Astrocyte of the cerebellum (primary cell): ENCODE data around the gene TENT4A.

Source experiments
- DNase-seq: peaks from one replicate; pipeline ENCODE4 v3.0.0-alpha.2; 2011; ENCODE audit warnings: low read depth
- H3K4me3 ChIP-seq: 2 replicates; pipeline ENCODE4 v1.5.1; 2011; ENCODE audit warnings: mild to moderate bottlenecking, low read depth, low read length, moderate library complexity
- in situ Hi-C: cut with HindIII; loops from 2 replicates; pipeline ENCODE4 v1.10.0; 2017; ENCODE audit warnings: low sequenced_read_pairs
- TF ChIP-seq, protein P1 (sequence below): IDR thresholded peaks from 2 replicates; pipeline ENCODE4 v1.5.1; 2012; ENCODE audit warnings: low read length, low read depth, moderate library complexity, mild to moderate bottlenecking; ENCODE audit errors: missing control alignments

TENT4A gene

DNA sequence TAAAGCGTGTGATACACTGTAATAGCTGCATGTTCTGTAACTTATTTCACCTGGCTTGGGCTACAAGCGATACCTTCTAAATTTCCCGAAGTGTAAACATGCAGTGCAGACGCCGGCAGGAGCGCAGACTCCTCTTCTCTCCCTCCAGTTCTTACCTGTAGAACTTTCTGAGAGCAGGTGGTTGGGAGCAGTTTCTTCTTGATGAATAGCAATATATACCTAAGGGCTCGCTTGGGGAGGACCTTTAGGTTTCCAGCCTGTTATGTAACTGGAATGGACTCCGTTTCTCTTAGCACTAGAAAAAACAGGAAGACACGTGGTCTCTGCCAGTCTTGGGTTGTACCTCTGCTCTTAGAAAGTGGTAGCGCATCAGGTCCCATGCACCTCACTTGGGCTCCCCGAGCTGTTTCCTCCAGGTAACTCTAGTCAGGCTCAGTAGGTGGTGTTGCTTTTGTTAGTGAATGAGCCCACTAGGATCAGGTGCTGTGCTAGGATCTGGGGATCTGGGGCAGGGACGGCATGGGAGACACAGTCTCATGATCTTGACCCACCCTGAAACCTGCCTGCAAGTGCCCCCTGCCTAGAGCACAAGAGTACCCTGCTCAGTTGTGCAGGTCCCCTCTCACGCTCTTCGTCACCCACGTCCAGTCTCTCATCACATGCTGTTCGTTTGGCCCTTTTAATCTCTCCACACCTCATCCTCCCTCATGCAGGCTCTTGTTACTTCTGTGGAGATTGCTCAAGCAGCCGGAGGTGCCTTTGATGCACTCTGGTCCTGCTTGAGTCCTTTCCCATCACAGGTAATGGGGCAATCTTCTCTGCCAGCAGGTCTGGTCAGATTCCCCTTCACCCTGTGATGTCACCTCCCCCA, 2.8 kb downstream of the TENT4A start:
- DNase-seq = no peak
- H3K4me3 ChIP-seq = peak overlapping the region; percentile 65
- TF ChIP-seq, protein P1, sequence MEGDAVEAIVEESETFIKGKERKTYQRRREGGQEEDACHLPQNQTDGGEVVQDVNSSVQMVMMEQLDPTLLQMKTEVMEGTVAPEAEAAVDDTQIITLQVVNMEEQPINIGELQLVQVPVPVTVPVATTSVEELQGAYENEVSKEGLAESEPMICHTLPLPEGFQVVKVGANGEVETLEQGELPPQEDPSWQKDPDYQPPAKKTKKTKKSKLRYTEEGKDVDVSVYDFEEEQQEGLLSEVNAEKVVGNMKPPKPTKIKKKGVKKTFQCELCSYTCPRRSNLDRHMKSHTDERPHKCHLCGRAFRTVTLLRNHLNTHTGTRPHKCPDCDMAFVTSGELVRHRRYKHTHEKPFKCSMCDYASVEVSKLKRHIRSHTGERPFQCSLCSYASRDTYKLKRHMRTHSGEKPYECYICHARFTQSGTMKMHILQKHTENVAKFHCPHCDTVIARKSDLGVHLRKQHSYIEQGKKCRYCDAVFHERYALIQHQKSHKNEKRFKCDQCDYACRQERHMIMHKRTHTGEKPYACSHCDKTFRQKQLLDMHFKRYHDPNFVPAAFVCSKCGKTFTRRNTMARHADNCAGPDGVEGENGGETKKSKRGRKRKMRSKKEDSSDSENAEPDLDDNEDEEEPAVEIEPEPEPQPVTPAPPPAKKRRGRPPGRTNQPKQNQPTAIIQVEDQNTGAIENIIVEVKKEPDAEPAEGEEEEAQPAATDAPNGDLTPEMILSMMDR = no peak
- in situ Hi-C loops = no loop called here

DNA sequence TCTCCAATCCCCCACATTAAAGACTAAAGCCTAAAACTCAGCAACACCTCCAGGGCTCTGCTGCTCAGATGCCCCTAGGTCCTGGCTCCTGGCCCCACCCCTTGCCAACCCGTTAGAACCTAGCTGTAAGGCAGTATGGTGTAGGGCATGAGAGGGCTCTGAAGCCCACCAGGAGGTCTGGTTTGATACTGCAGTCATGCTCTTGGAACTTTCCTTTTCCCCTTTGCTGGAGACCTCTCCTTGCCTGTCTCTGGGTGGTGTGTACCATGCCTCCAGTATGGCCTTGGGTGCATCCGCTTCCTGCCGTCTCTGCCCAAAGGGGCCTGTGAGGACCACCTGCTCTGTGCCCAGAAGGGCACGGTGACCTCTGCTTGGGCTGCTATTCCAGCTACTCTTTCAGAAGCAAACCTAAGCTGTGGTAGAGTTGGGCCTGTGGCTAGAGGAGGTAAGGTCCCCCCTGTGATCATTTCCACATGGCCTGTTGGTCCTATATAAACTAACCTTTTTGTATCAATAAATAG, 3.5 kb downstream of the TENT4A start:
- peak overlapping the region; percentile 65 for H3K4me3 ChIP-seq
- TF ChIP-seq, protein P1 = no peak
- in situ Hi-C loops = no loop called here
- no peak for DNase-seq

DNA sequence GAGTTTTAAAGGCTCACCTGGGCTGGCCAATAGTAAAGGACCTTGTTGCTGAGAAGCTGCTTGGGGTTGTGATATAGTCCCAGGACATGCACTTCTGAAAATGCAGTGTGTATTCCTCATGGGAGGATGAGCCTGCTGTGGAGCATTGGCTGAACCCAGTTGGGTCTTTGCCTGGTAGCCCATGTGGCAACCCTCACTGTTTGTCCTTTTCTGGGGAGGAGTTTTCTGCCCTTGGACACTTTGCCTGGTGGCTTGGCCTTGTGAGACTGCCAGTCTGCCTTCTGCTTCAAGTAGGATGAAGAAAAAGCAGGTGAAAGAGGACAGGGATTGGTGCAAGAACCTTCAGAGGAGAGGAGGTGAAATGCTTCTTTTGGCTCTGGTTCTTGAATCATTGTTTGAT, 4.0 kb downstream of the TENT4A start:
- TF ChIP-seq, protein P1 = no peak
- no peak for DNase-seq
- in situ Hi-C loops = no loop called here
- no peak overlapping the region for H3K4me3 ChIP-seq

DNA sequence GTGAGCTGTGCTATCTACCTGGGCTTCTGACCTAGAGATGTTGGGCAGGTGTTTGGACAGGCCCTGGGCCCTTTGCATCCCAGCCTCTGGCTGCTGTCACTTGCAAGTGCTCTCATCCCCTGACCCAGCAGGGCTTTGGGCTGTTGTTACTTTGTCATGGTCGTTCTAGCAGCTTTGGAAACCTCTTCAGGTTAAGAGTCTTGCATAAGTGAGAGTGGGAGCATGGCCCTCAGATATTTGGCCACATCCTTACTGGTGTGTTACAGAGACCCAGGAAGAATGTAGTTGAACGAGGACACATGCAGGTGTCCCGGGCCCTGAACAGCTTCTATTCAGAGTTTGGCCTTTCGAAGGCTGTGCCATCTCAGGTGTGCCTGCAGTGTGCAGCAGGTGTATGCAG, 4.5 kb downstream of the TENT4A start:
- in situ Hi-C loops = no loop called here
- no peak overlapping the region for H3K4me3 ChIP-seq
- no peak for DNase-seq
- TF ChIP-seq, protein P1 = no peak

DNA sequence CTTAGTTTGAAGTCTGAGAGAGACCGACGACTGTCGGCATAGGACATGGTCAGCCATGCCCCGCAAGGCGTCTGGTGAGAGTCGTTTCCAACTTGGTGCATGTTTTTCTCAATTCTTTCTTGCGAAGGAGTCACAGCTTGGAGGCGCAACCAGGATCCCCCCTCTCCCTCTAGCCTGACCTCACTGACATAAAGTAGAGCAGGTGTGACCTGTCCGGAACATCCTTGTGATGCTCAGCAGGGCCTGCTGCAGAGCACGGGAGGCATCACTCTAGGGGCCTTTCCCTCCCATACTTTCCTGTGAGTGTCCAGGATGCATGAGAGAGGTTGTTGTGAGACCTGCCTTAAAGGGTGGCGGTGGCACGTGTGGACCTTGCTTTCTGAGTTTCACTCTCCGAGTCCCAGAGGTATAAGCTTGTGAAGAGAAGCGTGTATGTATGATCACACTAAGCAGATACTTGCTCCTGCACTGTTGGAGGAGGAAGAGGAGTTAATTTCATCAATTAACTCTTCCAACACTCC, 5.0 kb downstream of the TENT4A start:
- in situ Hi-C loops = no loop called here
- no peak for DNase-seq
- H3K4me3 ChIP-seq = no peak overlapping the region

DNA sequence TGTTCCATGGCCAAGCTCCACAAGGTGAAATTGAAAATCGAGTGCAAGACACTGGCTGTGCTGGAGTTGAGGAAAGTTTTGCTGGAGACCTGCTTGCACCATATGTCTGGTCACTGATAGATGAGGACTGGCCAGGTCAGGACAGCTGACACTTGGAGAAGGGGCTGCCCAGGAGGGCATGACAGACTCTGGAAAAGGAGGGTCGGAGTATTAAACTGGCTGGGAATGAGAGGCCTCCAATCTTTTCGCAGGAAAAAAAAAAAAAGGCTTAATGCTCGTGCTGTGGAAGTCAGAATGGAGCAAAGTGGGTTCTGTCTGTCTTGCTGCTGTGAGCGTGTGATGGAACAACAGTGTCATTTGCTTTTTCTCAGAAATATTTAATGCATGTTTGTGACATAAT, 5.5 kb downstream of the TENT4A start:
- H3K4me3 ChIP-seq = no peak overlapping the region
- in situ Hi-C loops = no loop called here
- TF ChIP-seq, protein P1 = no peak
- DNase-seq = no peak

More for the DNA sequence above, 5.0 kb downstream of the TENT4A start:
- TF ChIP-seq, protein P1 = no peak
